Lung (tissue), 12 donors: ENCODE data around the gene RINT1. TPM values are rescaled to one million over a fixed set of nuclear protein-coding genes. Genes with fewer than 3 reads are reported as not detected.

Experiments
- ATAC-seq: fragments of 200-7000 bp; cut with Tn5 transposase; one replicate; pipeline ENCODE4 v1.9.1; 2020; ENCODE audit warnings: moderate number of reproducible peaks; ENCODE audit not compliant: insufficient read depth, low FRiP score
- DNase-seq, 3 donors: peaks; one replicate each; pipeline ENCODE4 v3.0.0-alpha.2; 2013 to 2017
- H3K27ac ChIP-seq, 2 donors: one replicate each; pipeline ENCODE4 v1.5.1; 2013; ENCODE audit warnings: mild to moderate bottlenecking in 2 of 2, moderate library complexity in 2 of 2, control low read depth in 1 of 2, inconsistent platforms in 1 of 2, low read depth in 1 of 2, low read length in 1 of 2
- H3K27me3 ChIP-seq, 3 donors: one replicate each; pipeline ENCODE4 v1.5.1; 2013; ENCODE audit warnings: low read length in 2 of 3; ENCODE audit not compliant: control insufficient read depth in 3 of 3, insufficient read depth in 3 of 3
- H3K36me3 ChIP-seq, 4 donors: one replicate each; pipeline ENCODE4 v1.5.1; 2013; ENCODE audit warnings: low read length in 4 of 4, mild to moderate bottlenecking in 1 of 4, moderate library complexity in 1 of 4; ENCODE audit not compliant: control insufficient read depth in 4 of 4, insufficient read depth in 4 of 4
- H3K4me1 ChIP-seq, 5 donors: one replicate each; pipeline ENCODE4 v1.5.1; 2013; ENCODE audit warnings: low read length in 5 of 5, mild to moderate bottlenecking in 2 of 5, moderate library complexity in 1 of 5; ENCODE audit not compliant: control insufficient read depth in 5 of 5, insufficient read depth in 5 of 5
- H3K4me3 ChIP-seq: one replicate; pipeline ENCODE4 v1.5.1; 2013; ENCODE audit warnings: mild to moderate bottlenecking, control low read depth, moderate library complexity
- H3K9ac ChIP-seq, 2 donors: one replicate each; pipeline ENCODE4 v1.5.1; 2013; ENCODE audit warnings: low read length in 2 of 2, control low read depth in 1 of 2; ENCODE audit not compliant: insufficient read depth in 1 of 2
- H3K9me3 ChIP-seq, 4 donors: one replicate each; pipeline ENCODE4 v1.5.1; 2013; ENCODE audit warnings: low read length in 3 of 4, mild to moderate bottlenecking in 1 of 4, moderate library complexity in 1 of 4; ENCODE audit not compliant: control insufficient read depth in 4 of 4, insufficient read depth in 3 of 4
- CTCF ChIP-seq: IDR thresholded peaks from 2 replicates; pipeline ENCODE4 v1.5.1; 2012; ENCODE audit warnings: mild to moderate bottlenecking; ENCODE audit errors: control extremely low read depth, extremely low read depth
- WGBS, 2 donors: extraction: QIAGEN DNeasy Blood & Tissue Kit; methylation state at CpG; one replicate each; pipeline ENCODE4 v1.1.7; 2013; 5-methylcytosine and 5-hydroxymethylcytosine counted together
- polyA plus RNA-seq, 2 donors: library from polyadenylated mRNA; stranded (reverse); fragments of 200-250 nt; gene quantifications; one replicate each; pipeline ENCODE4 v1.2.1, GENCODE V29; 2013
- total RNA-seq, 2 donors: library from RNA; depleted of rRNA in 1 of 2; stranded (reverse); fragments of >200 nt in 1 of 2; gene quantifications; one replicate each; pipeline ENCODE4 v1.2.1, GENCODE V29; 2014 to 2021
- donor health status: control.
- donor health status: control.
- donor health status: Bipolar disorder and iron deficiency.
- donor health status: healthy.
- donor health status: DM: yes; HTN: yes; CAD: no.

Gene RINT1
- total and polyA plus RNA-seq, 4 donors: 8.4 to 21.9 (median 18.1) TPM

GRCh38 chr7:105532709-105533460, 884 bp downstream of the RINT1 start:
- ATAC-seq: no peak
- no peak for TF ChIP-seq CTCF

GRCh38 chr7:105538339-105538738, 6.3 kb downstream of the RINT1 start:
- TF ChIP-seq CTCF: no peak
- Histone ChIP-seq H3K4me3 (no peak overlapping the region), H3K4me1 (peaks cover 0 to 6% (median 0%) of the 10 kb centered on the region in 5 donors), H3K27me3 (no peaks in the 10 kb centered on the region), H3K9me3 (no peaks in the 10 kb centered on the region), H3K9ac (no peak overlapping the region), H3K36me3 (peaks cover 14 to 26% (median 22%) of the 10 kb centered on the region in 4 donors), H3K27ac (no peak overlapping the region)
- no peak for ATAC-seq
- 67 to 71% methylated on average over 2 of the region's 2 CpGs for WGBS, 2 donors
- no peak for DNase-seq

More at GRCh38 chr7:105532709-105533460, 884 bp downstream of the RINT1 start:
- Histone ChIP-seq H3K9me3 (no peaks in the 10 kb centered on the region), H3K4me1 (peaks cover 0 to 14% (median 3%) of the 10 kb centered on the region in 5 donors), H3K27ac (peak overlapping the region in 1 of 2 donors; percentile 97), H3K27me3 (no peaks in the 10 kb centered on the region), H3K9ac (peak overlapping the region; percentile 90 to 98), H3K4me3 (peak overlapping the region; percentile 99), H3K36me3 (peaks cover 3 to 7% (median 5%) of the 10 kb centered on the region in 4 donors)
- DNase-seq: no peak
- 38 to 40% methylated on average over 12 of the region's 12 CpGs for WGBS, 2 donors

GRCh38 chr7:105559926-105560325, 27.9 kb downstream of the RINT1 start:
- 86 to 89% methylated on average over 1 of the region's 1 CpG for WGBS, 2 donors
- no peaks in the 10 kb centered on the region for H3K9me3 ChIP-seq
- ATAC-seq (no peak), DNase-seq (no peak)
- no peak overlapping the region for H3K27ac ChIP-seq
- no peaks in the 10 kb centered on the region for H3K27me3 ChIP-seq
- peaks cover 13 to 24% (median 21%) of the 10 kb centered on the region in 4 donors for H3K36me3 ChIP-seq
- no peak overlapping the region for H3K4me3 ChIP-seq
- no peaks in the 10 kb centered on the region for H3K4me1 ChIP-seq
- no peak overlapping the region for H3K9ac ChIP-seq
- no peak for TF ChIP-seq CTCF
